ENCODE measurements around the gene GNB1.

GRCh38 chr1:1926346-1926811, 35.5 kb upstream of the GNB1 start:
- TF ChIP-seq POLR2A (IDR thresholded peaks at IDR 0.05) = no peak
- no peak for TF ChIP-seq CTCF (IDR thresholded peaks at IDR 0.05)
